HuH-7.5 (cell line): ENCODE data around the gene OR10A3.

Experiments used
- DNase-seq: peaks from one replicate; pipeline ENCODE4 v3.0.0; 2011; ENCODE audit warnings: low spot score

The OR10A3 gene

GRCh38 chr11:7892059-7892699, 49.3 kb downstream of the OR10A3 start:
- no peak for DNase-seq

- DNase-seq: no peak
These were observed 50.9 kb downstream of the OR10A3 start for GRCh38 chr11:7890417-7891172.

GRCh38 chr11:7889985-7890384, 51.5 kb downstream of the OR10A3 start:
- no peak for DNase-seq
